Epithelial cell of prostate (primary cell): ENCODE measurements around the gene GPA33.

Experiments
- DNase-seq: peaks from one replicate; pipeline ENCODE4 v3.0.0-alpha.2; 2011; ENCODE audit warnings: low read depth, low spot score
- H3K27ac ChIP-seq: fragments of 450-650 bp; 2 replicates; pipeline ENCODE4 v1.5.1; 2017; ENCODE audit warnings: mild to moderate bottlenecking

GPA33 gene

DNA sequence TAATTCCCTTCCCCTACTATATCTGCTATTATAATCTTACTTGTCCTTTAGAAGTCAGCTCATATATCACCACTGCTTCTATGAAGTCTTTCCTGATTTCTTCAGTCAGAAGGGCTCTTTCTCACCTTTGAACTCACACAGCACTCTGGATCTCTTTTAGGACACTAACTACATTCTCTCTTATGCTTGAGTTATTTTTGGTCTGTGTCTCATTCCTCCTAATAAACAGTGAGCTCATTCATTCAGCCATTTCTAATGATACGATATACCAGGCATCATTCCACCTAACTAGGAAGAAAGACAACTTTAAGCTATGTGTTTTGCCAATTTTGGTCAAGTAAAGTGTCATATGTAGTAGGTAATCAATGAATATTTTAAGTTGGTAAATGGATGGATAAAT, 2.5 kb upstream of the GPA33 start:
- no peak overlapping the region for H3K27ac ChIP-seq
- no peak for DNase-seq

DNA sequence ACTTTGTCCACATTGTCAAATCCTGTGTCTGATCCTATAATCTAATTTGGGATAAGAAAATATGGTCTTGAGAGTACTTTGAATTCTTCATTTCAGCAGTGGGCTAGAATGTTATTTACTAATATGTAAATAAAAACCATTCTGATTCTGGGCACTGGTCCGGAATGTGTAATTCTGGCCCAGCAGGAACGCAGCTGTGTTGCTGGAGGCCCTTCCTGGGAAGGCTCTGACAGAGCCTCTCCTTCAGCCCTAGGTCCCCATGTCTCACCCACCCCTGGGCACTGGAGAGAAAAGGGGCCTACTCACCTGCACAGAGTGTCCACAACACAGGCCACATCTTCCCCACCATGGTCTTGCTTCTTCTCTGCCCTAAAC, 251 bp downstream of the GPA33 start:
- no peak overlapping the region for H3K27ac ChIP-seq
- DNase-seq: no peak

DNA sequence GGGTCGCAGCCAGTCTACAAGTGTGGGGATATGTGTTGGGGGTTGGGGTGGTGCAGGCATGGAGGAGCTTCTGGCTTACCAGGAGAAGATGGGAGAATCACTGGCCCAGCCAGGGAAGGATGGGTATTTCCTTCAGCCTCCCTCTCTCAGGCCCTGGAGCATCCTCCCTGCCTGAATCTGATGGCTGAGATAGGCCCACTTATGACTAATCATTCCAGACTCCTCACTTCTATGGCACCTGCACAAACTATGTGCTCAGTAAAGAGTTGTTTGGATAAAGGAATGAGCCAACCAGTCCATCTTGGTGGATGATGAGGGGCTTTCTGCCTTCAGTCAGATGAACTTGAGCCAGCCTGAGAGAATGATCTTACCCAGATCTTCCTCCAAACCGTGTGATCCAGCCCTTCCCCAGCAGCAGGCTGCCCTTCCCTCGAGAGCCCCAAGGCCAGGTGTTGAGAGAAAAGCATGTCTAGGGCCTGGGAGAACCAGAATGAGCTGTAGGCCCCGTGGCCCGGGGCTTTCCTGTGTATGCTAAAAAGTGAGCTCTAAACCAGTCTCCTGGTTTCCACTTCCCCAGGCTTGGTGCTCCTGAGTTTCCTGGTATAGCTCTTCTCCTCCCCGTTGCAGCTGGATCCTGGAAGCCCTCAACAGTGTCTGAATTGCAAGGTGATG, 1.3 kb downstream of the GPA33 start:
- H3K27ac ChIP-seq: no peak overlapping the region
- no peak for DNase-seq

DNA sequence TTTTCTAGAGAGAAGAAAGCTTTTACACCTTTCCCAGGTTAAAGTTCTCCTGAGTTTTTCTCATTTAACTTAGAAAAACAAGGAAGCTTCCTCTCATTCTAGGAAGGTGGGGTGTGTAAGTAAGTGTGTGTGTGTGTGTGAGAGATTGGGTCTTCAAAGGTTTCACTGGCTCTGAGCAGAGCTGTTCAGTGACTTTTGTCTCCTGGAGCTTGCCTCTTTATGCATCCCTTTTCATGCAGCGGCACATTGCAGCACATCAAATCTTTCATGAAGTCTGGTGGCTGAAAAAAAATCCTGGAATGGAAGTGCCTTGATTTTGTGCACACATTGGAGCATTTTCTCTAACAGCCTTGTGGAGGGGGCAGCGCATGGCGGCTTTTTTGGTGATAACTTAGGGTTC, 3.4 kb downstream of the GPA33 start:
- DNase-seq: no peak
- H3K27ac ChIP-seq: no peak overlapping the region

DNA sequence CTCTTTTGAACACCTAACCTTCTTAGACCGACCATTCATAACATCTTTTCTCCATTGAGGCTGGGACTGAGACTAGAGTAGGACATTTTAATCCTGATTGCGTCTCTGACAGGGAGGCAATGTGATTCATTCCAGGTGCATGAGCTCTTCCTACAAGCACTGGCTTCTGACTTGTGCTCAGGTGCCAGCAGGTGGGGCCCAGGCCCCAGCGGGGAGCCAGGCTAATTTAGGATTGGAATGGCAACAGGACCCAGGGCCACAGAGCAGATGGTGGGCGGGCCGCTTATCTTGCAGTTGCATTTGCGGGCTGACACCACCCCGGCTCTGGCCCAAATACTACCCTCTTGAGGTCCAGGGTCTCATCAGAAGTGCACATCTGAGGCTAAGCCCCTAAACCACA, 4.1 kb downstream of the GPA33 start:
- no peak overlapping the region for H3K27ac ChIP-seq
- no peak for DNase-seq

DNA sequence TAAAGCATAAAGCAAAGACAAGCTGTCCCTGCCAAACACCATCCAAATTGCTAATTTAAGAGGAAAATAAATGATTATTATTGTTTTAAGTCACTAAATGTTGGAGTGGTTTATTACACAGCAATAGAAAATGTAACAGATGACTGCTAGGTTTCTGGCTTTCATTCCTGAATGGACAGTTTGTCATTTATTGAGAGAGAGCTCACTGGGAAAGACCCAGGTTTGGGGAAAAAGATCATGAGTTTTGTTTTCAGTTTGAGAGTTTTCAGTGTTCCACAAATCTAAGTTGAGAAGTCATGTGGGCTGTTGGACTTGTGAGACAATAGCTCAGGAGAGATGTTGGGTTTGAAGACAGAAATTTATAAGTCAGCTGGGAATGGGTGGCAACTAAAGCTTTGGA, 5.4 kb downstream of the GPA33 start:
- no peak for DNase-seq
- H3K27ac ChIP-seq: no peak overlapping the region

DNA sequence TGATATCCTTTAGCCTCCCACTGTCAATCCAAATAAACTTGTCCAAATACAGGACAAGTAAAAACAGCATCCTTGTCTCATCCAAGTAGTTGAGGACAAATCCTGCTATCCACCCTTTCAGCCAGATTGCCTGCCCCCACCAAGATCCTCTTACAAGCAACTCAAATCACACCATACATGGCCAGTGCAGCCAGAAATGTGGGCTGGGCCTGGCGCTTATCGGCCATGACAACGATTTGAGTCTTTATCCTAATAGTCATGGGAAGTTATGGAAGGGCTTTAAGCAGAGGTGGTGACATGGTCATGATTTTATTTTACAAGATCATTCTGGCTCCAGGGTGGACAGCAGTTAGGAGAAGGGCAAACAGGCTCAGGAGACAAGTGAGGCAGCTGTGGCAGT, 6.3 kb downstream of the GPA33 start:
- no peak overlapping the region for H3K27ac ChIP-seq

DNA sequence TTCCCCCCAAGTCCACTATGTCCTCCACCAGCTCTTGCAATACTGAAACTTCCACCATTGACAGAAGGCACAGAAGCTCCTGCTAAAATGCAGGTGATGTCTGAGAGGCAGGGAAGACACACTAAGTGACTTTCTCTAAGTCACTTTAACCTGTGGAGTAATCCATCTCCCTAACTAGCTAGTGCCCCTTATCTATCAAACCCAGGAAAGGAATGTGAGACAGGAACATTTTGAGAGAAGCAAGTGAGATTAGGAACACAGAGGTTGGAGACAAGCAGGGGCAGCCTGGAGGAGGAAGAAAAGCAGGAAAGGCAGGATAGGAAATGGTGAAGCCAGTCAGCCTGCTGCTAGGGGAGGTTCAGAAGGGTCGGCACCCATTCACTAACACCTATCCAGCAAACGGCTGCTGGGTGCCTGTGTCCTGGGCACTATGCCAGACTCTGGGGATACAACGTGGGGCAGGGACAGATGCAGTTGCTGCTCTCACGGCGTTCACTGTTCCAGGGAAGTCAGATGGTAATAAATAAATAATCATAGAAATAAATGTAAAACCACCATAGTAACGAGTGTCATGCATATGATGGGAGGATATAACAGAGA, 7.0 kb downstream of the GPA33 start:
- H3K27ac ChIP-seq: no peak overlapping the region
- no peak for DNase-seq

More for the DNA sequence above, 6.3 kb downstream of the GPA33 start:
- no peak for DNase-seq

DNA sequence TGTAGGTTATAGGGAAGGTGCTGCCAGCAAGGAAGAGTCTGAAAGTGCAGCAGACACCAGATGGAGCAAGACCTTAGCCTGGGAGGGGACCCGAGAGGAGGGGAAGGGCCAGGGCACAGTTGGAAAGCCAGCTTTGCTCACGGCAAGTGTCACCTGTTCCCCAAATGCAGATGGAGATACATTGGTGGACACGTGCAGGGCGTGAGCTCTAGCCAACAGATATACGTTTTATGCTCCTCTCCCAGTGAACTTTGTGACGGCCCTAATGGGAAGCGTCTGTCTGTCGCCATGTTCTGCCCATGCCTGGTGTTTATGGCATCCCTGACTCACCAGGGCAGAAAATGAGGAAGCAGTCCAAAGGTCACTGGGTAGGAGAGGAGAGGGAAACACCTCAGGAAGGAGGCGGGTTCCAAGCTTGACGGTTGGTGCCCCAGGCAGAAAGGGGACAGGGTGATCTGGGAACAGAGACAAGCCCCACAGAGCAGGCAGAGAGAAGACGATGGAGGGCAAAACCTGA, 7.6 kb downstream of the GPA33 start:
- DNase-seq: no peak
- no peak overlapping the region for H3K27ac ChIP-seq

DNA sequence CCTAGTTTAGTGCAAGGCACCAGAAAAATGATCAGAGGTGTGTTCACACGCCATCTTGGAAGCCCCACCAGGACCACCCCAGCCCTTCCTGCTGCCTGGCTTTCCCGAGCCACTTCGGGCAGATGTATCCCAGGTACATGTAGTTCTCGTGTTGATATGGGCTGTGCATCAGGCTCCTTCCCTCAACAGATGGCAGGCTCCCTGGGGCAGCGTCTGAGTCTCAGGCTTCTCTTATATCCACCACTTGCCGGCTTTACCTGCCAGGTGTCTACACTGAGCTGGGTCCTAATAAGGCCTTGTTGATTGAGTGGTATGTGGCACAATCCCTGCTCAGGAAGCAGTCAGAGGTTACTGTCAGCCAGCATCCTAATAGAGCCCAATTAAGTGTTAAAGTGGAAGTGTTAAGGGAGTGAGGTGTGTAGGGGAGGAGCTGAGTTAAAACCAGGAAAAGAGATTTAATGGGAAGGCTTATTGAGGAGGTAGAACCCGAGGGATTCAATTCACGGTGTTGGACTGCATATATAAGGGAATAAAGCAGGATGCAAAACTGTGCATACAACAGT, 8.5 kb downstream of the GPA33 start:
- DNase-seq: no peak

DNA sequence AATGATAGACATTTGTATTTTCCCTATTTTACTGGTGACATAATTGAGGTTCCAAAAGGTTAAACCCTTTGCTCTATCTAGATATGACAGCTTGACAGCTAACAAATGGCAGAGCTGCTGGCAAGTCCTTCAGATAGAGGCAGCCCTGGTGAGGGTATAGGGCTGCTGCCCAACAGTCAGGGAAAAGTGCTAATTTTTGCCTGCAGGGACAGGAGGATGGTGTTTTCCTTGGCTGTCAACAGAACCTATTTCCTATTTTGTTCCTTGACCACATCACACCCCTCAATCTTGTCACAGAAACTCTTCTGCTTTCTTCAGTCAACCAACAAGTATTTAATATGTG, 12.3 kb downstream of the GPA33 start:
- no peak overlapping the region for H3K27ac ChIP-seq
- DNase-seq: no peak

More for the DNA sequence above, 8.5 kb downstream of the GPA33 start:
- H3K27ac ChIP-seq: no peak overlapping the region

DNA sequence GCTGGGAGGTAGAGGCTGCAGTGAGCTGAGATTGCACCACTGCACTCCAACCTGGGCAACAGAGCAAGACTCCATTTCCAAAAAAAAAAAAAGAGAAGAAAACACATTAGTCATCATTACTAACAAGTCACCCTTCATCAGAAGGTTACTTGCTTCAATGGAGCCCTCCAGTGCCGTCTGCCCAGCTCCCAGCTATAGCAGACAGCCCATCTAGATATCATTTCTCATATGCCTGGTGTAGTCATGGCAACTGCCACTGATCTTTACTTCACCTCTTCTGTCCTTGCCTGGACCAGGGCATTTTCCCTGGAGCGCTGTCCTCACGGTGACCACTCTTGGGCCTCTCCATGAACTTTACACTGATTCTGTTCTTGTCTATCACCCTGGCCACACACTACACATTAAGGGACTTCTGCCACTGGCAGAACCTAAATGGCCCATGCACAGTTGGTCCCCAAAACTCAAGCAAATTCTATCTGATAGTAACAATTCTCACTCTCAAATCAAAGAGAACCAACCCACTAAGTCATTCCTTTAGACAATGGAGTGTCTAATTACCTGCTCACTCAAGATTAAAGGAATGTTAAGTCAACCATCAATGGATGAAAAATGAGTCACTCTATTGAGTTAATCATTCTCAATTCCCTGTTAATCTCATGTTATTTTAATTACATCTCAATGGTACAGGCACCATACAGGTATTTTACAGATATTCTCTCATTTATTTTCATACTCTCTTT, 12.9 kb downstream of the GPA33 start:
- H3K27ac ChIP-seq: no peak overlapping the region
- DNase-seq: no peak

DNA sequence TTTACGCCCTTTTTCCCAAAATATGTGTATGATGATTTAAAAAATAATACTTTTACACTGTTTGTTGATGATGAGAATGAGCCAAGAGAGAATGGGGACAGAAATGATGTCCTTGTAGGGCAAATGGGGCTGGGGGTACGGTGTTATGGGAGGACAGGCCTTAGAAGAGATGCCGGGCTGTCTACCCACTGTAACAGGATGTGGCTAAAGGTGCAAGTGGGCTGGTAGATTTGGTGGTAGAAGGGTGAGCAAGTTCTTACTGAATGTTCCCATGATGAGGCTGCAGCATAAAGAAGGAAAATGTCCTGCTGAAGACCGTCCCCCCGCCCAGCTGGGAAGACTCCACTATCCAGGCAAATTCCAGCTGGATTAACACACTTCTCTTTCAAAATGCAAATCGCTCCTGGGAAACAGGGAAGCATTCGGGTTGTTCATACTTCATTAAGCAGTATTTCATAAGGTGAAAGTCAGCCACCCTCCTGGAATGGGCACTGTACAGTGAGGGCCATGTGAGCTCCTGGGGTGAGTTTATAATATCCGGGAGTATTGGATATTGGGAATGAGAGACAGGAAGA, 14.0 kb downstream of the GPA33 start:
- no peak overlapping the region for H3K27ac ChIP-seq
- no peak for DNase-seq

DNA sequence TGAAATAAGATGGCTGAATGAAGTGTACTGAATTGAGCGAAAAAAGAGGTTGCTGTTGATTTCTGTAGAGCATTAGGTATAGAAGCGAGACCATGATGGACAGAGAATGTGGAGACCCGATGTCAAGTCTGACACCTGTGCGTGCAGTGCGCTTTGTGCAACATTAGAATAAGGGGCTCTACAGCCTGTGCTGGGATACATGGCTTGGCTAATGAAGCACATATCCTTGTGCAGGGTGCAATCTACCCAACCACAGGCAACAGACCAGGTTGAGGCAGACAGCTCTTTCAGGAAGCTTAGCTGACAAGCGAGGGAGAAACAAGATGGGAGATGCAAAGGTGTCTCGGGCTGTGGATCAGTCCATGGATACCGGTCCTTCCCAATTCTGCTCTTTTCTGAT, 18.9 kb downstream of the GPA33 start:
- DNase-seq: no peak
- H3K27ac ChIP-seq: no peak overlapping the region

DNA sequence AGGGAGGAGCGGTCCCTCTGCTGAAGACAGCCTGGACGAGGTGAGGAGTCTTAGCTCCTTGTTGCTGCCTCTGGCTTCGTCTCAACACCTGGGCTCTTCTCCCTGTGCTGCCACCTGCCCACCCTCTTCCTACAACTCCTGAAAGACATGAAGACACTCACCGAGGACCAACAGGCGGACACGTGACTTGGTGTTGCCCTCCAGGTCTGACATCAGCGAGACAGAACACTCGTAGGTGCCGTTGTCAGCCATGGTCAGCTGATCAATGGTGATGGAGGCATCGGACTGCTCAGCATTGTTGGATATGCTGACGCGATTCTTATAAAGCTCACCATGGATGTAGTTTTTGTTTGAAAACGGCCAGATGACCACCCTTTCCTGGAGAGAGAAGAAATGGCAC, 21.4 kb downstream of the GPA33 start:
- DNase-seq: no peak
- H3K27ac ChIP-seq: no peak overlapping the region

DNA sequence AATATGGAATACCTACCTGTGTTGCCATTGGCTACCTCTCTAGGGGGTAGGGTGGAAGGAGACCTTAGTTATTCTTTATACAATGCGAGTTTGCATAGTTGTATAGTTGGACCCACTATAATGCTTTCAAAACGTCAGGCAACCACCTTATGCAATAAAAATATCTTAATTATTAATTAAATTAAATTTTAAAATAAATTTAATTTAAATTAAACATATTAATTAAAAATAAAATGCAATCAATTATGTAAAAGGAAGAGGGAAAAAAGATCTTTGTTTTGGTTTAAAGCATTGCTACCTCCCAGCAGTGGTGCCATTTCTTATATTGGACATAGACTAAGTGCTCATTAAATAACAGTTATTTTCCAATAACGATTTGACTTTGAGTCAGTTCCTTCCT, 22.3 kb downstream of the GPA33 start:
- DNase-seq: no peak
- no peak overlapping the region for H3K27ac ChIP-seq

DNA sequence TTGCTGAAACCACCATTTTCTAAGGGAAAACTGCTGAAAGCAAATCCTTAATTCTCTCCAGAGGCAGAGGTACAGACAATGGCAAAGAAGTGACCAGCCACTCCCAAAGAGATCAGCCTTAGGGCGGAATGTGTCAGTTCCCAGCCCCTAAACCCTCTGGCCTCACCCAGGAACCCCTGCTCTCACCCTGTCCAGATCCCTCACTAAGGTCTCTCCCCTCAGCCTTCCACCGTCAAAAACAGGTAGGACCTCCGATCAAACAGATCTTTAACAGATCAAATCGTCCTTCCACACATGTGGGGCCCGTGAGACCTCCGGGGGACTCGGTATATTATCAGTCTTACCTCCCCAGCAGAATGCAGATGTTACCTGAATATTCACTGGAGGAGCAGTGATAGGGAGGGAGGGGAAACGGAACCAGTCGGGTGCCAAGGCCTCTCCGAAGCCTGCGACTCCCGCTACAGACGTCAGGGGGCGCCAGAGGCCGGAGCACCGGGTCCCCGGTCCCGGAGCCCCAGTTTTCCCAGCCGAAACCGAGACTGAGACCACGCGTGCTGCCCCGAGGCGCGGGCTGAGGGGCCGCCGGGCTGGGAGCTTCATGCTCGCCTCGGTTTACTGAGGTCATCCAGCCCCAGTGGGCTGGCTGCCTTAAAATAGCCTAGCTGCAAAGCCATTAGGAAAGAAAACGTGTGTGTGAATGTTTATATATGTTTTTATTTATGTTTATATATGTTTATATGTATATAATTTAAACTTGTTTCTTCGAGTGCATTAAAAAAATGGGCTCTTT, 23.6 kb downstream of the GPA33 start:
- DNase-seq: no peak
- H3K27ac ChIP-seq: no peak overlapping the region

DNA sequence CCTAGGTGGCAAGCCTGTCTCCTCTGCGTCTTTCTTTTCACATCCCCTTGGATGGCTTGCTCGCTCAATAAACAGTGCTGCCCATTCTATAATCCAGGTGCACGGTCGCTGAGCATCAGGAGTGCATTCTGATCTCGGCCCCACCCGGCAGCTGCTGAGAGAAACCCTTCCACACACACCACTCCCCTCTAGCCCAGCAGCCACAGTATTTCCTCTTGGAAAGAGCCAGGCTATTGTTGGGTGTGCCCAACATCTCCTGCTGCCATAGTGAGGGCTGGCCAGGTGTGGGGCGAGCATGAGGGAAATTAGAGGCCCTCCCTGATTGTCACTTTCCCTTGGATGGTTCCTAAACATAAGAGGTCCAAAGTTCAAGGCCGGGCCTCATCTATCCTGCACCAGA, 24.7 kb downstream of the GPA33 start:
- no peak for DNase-seq
- H3K27ac ChIP-seq: no peak overlapping the region

DNA sequence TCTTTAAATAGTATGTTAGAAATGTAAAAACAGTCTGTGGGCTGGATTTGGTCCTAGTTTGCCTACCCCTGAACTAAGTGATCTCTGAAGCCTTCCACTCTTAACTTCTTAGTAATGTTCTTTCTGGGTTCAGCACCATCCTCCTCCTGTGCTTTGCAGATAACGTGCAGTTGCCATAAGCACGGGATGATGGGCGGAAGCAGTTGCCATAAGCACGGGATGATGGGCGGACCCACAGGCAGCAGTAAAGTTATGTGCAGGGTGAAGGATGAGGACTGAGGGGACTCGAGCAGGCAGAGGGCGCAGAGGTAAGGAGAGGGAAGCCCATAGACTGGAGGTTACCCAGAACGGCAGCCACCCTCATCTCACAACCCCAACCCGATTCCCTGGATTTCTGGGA, 25.6 kb downstream of the GPA33 start:
- H3K27ac ChIP-seq: no peak overlapping the region
- DNase-seq: no peak

DNA sequence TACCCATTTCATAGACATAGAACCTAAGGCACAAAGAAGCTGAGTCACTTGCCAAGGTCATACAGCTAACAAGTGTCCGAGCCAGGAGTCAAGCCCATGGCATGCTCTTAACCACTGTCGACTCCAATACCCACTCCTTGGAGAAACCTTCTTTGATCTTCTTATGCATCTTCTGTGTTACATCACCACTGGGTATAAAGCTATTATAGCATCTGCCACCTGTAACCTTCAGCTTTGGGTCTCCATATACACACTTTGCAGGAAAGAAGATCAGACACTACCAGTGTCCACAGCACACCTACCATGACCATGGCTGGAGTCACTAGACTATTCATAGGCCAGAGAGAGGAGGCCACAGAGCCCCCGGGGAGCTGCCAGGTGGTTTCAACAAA, 29.1 kb downstream of the GPA33 start:
- H3K27ac ChIP-seq: no peak overlapping the region
- DNase-seq: no peak
